Stimulated activated CD4-positive, alpha-beta T cell treated with anti-CD3 and anti-CD28 coated beads, Interleukin-15, amount 100 ng/mL, for 1 hour (primary cell): ENCODE data around the gene PIP.
"Not testable (repeated sequence)": the region's sequence is repeated elsewhere in the genome, so short reads cannot be mapped to it uniquely, and the experiment has no call there.

Source experiments
- DNase-seq, 2 donors: peaks; one replicate each; pipeline ENCODE4 v3.0.0-alpha.2; 2020; ENCODE audit warnings: low read depth in 1 of 2, low spot score in 1 of 2

Gene PIP

GRCh38 chr7:143131781-143132180, at the start of gene PIP:
Gene PIP, plus strand, starts transcription at chr7:143132077. Its CDS starts 40 bp downstream, at chr7:143132117.
- DNase-seq: no peak

- DNase-seq: no peak
Measured at GRCh38 chr7:143085109-143085508, 46.8 kb upstream of the PIP start.

GRCh38 chr7:143085610-143086009, 46.3 kb upstream of the PIP start:
- not testable (repeated sequence) for DNase-seq

- DNase-seq: not testable (repeated sequence)
Measured at GRCh38 chr7:143088549-143089231, 43.2 kb upstream of the PIP start.

GRCh38 chr7:143096146-143096545, 35.7 kb upstream of the PIP start:
- DNase-seq: no peak

- DNase-seq: not testable (repeated sequence)
Measured at GRCh38 chr7:143099579-143099978, 32.3 kb upstream of the PIP start.

GRCh38 chr7:143104759-143105158, 27.1 kb upstream of the PIP start:
- DNase-seq: no peak

GRCh38 chr7:143108019-143108418, 23.9 kb upstream of the PIP start:
- DNase-seq: not testable (repeated sequence)

- no peak for DNase-seq
Measured at GRCh38 chr7:143117395-143117794, 14.5 kb upstream of the PIP start.

- no peak for DNase-seq
Measured at GRCh38 chr7:143120691-143121405, 11.0 kb upstream of the PIP start.

- DNase-seq: not testable (repeated sequence)
Measured at GRCh38 chr7:143123326-143123725, 8.6 kb upstream of the PIP start.

GRCh38 chr7:143126146-143126545, 5.7 kb upstream of the PIP start:
- no peak for DNase-seq

GRCh38 chr7:143129051-143129450, 2.8 kb upstream of the PIP start:
- no peak for DNase-seq

- DNase-seq: no peak
Measured at GRCh38 chr7:143129477-143129876, 2.4 kb upstream of the PIP start.

- DNase-seq: no peak
Measured at GRCh38 chr7:143130541-143130940, 1.3 kb upstream of the PIP start.

GRCh38 chr7:143147070-143147469, 15.2 kb downstream of the PIP start:
- DNase-seq: no peak

- no peak for DNase-seq
Measured at GRCh38 chr7:143148050-143148449, 16.2 kb downstream of the PIP start.

- DNase-seq: no peak
Measured at GRCh38 chr7:143148651-143149050, 16.8 kb downstream of the PIP start.

GRCh38 chr7:143150696-143151095, 18.8 kb downstream of the PIP start:
- not testable (repeated sequence) for DNase-seq

- DNase-seq: not testable (repeated sequence)
Measured at GRCh38 chr7:143158617-143159016, 26.7 kb downstream of the PIP start.

- DNase-seq: no peak
Measured at GRCh38 chr7:143171697-143172096, 39.8 kb downstream of the PIP start.

- DNase-seq: no peak
Measured at GRCh38 chr7:143172354-143172753, 40.5 kb downstream of the PIP start.

- DNase-seq: no peak
Measured at GRCh38 chr7:143176128-143176527, 44.3 kb downstream of the PIP start.
